K562 (cell line): Measurements from ENCODE around the gene R3HDM2. TPM values are rescaled to one million over a fixed set of nuclear protein-coding genes. Genes with fewer than 3 reads are reported as not detected.

Experiments
- CHD2 ChIP-seq: IDR thresholded peaks from 2 replicates; pipeline ENCODE4 v1.6.1; 2011; ENCODE audit warnings: low read depth, low read length
- FOS ChIP-seq: IDR thresholded peaks from 3 replicates; pipeline ENCODE4 v1.6.1; 2011; ENCODE audit not compliant: insufficient read length; ENCODE audit errors: extremely low read depth
- NFRKB ChIP-seq: fragments of 450-650 bp; IDR thresholded peaks from 2 replicates; pipeline ENCODE4 v1.6.1; 2016; ENCODE audit warnings: low read depth
- NR2C2 ChIP-seq, 2 experiments: fragments of 200-800 bp in 1 of 2; sonication (Bioruptor generic) in 1 of 2; sonication (generic) in 1 of 2; formaldehyde crosslinking in 1 of 2; IDR thresholded peaks; 2 replicates each; pipeline versions ENCODE4 v1.6.1 to v1.8.0; 2016 to 2022; ENCODE audit warnings: mild to moderate bottlenecking in 1 of 2, missing compliant biosample characterization in 1 of 2, missing genetic modification characterization in 1 of 2, missing genetic modification reagents in 1 of 2
- PRPF4 ChIP-seq: fragments of 200-400 bp; formaldehyde crosslinking; IDR thresholded peaks from one replicate; pipeline ENCODE4 v1.6.1; 2017; ENCODE audit warnings: low read length, low read depth, mild to moderate bottlenecking; ENCODE audit not compliant: insufficient read depth, poor library complexity, severe bottlenecking
- PURB ChIP-seq: sonication (generic); formaldehyde crosslinking; IDR thresholded peaks from 2 replicates; pipeline ENCODE4 v1.9.0; 2021; ENCODE audit warnings: low read depth, mild to moderate bottlenecking, missing genetic modification reagents
- RB1 ChIP-seq: fragments of 450-650 bp; IDR thresholded peaks from 2 replicates; pipeline ENCODE4 v1.6.1; 2017; ENCODE audit warnings: low read depth, mild to moderate bottlenecking
- TGIF2 ChIP-seq: sonication (generic); formaldehyde crosslinking; IDR thresholded peaks from 2 replicates; pipeline ENCODE4 v1.8.1; 2022; ENCODE audit warnings: mild to moderate bottlenecking, missing genetic modification reagents, moderate library complexity
- ZBTB7A ChIP-seq: IDR thresholded peaks from 2 replicates; pipeline ENCODE4 v1.6.1; 2011; ENCODE audit warnings: low read depth, mild to moderate bottlenecking, low read length, moderate library complexity, borderline replicate concordance; ENCODE audit not compliant: control insufficient read depth
- ZFPM2 ChIP-seq: fragments of 250-450 bp; sonication (Bioruptor Pico); IDR thresholded peaks from 2 replicates; pipeline ENCODE4 v1.5.1; 2022; ENCODE audit warnings: mild to moderate bottlenecking
- ZFX ChIP-seq: sonication (generic); formaldehyde crosslinking; IDR thresholded peaks from 2 replicates; pipeline ENCODE4 v1.8.0; 2022; ENCODE audit warnings: mild to moderate bottlenecking, missing genetic modification reagents, moderate library complexity
- polyA plus RNA-seq, 8 experiments: library from polyadenylated mRNA; depleted of rRNA in 4 of 8; stranded (reverse) in 5 of 8; unstranded in 3 of 8; fragments of >200 nt; fragmentation: Nextera tagmentation in 2 of 8; fragmentation: Illumina TruSeq in 1 of 8; extraction: Ambion mirVana in 2 of 8; extraction: Trizol in 1 of 8; gene quantifications; 2 replicates each; pipeline versions ENCODE4 v1.2.1 to v1.2.3, GENCODE V29; 2011 to 2014; ENCODE audit warnings: inconsistent platforms in 1 of 8, missing spikeins in 1 of 8
- total RNA-seq, 7 experiments: library from RNA; depleted of rRNA in 6 of 7; stranded (reverse); fragments of >200 nt in 6 of 7; fragmentation: Illumina TruSeq in 2 of 7; extraction: Trizol in 2 of 7; gene quantifications; 2 replicates each; pipeline versions ENCODE4 v1.2.1 to v1.2.3, GENCODE V29; 2011 to 2021; ENCODE audit warnings: low replicate concordance in 1 of 7
- TF ChIP-seq, protein P1 (sequence below): fragments of 250-450 bp; sonication (Bioruptor Pico); IDR thresholded peaks from 2 replicates; pipeline ENCODE4 v1.8.0; 2022; ENCODE audit warnings: inconsistent platforms
- TF ChIP-seq, protein P2 (sequence below): fragments of 450-650 bp; conservative IDR thresholded peaks from 2 replicates; pipeline ENCODE4 v1.6.1; 2016; ENCODE audit warnings: missing genetic modification characterization, low read depth, mild to moderate bottlenecking, missing compliant biosample characterization, moderate library complexity
- TF ChIP-seq, protein P3 (sequence below): fragments of 200-800 bp; sonication (Bioruptor generic); IDR thresholded peaks from 2 replicates; pipeline ENCODE4 v1.6.1; 2017; ENCODE audit warnings: missing genetic modification characterization, missing compliant biosample characterization
- TF ChIP-seq, protein P4 (sequence below): fragments of 200-400 bp; formaldehyde crosslinking; IDR thresholded peaks from 2 replicates; pipeline ENCODE4 v1.6.1; 2017; ENCODE audit warnings: mild to moderate bottlenecking, low read depth, low read length, moderate library complexity
- TF ChIP-seq, protein P5 (sequence below): fragments of 450-650 bp; formaldehyde crosslinking; IDR thresholded peaks from 2 replicates; pipeline ENCODE4 v1.4.0; 2022; ENCODE audit warnings: mild to moderate bottlenecking, moderate library complexity
- TF ChIP-seq, protein P6 (sequence below), 2 experiments: fragments of 450-650 bp; IDR thresholded peaks; 2 replicates each; pipeline ENCODE4 v1.6.1; 2016

The R3HDM2 gene
- total and polyA plus RNA-seq, 9 of the 15 experiments (the other 6 are each of a cell fraction or from before 2014, with no cell fraction given): 3.3 to 18.8 (median 9.0) TPM

DNA sequence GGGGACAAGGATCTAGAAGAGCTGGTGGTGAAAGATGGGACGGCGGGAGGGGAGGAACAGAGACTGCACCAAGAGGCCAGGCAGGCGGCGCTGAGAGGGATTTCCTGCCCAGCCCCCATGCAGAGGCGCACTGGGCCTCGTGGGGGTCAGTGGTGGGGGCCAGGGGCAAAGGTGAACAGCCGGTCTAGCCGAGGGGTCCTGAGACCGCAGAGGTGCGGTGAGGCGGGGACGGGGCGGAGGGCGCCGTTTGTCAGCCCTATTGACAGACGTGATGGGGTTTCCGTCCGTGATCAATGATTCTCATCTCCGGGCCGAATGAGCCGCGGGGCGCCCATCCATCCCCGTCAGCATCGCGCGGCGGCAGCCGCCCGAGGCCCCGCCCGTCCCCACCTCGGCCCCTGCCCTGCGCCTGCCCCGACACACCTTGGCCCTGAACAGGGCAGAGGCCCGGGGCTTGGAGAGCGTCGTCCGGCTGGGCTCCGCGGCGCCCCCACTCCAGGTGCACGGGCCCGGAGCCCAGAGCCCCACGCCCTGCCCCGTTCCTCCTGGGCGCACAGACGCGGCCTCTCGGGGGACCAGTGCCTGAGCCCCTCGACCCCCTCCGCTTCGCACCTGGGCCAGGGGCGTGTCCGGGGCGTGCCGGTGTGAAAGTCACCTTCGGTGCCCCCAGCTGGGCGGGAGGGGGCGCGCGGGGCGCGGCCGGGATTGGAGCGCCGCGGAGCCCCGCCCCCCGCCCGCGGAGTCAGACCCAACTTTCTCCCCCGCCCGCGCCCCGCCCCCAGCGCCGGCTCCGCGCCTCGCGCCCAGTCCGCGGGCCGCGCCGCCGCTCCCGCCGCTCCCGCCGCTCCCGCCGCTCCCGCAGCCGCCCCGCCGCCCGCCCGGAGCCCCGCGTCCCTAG, 214.6 kb downstream of the R3HDM2 start, which contains the start of gene NXPH4 (continued):
- TF ChIP-seq, protein P1, sequence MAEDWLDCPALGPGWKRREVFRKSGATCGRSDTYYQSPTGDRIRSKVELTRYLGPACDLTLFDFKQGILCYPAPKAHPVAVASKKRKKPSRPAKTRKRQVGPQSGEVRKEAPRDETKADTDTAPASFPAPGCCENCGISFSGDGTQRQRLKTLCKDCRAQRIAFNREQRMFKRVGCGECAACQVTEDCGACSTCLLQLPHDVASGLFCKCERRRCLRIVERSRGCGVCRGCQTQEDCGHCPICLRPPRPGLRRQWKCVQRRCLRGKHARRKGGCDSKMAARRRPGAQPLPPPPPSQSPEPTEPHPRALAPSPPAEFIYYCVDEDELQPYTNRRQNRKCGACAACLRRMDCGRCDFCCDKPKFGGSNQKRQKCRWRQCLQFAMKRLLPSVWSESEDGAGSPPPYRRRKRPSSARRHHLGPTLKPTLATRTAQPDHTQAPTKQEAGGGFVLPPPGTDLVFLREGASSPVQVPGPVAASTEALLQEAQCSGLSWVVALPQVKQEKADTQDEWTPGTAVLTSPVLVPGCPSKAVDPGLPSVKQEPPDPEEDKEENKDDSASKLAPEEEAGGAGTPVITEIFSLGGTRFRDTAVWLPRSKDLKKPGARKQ (CRISPR knock-in tag): no peak
- TF ChIP-seq NR2C2 (CRISPR knock-in tag; IDR thresholded peaks at IDR 0.05) (no peak), NR2C2 (tag; IDR thresholded peaks at IDR 0.05) (0 out of 2 replicates have a peak, but pooled peaks have one; percentile 32), ZFPM2 (CRISPR knock-in tag) (no peak), NFRKB (no peak), RB1 (0 out of 2 replicates have a peak, but pooled peaks have one; percentile 25), TGIF2 (CRISPR knock-in tag) (no peak), CHD2 (no peak), PURB (CRISPR knock-in tag) (no peak), PRPF4 (no peak), ZBTB7A (peak; percentile 82; the same call in 1 of the 2 replicates), FOS (no peak), ZFX (CRISPR knock-in tag) (no peak)
- TF ChIP-seq, protein P2, sequence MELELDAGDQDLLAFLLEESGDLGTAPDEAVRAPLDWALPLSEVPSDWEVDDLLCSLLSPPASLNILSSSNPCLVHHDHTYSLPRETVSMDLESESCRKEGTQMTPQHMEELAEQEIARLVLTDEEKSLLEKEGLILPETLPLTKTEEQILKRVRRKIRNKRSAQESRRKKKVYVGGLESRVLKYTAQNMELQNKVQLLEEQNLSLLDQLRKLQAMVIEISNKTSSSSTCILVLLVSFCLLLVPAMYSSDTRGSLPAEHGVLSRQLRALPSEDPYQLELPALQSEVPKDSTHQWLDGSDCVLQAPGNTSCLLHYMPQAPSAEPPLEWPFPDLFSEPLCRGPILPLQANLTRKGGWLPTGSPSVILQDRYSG: no peak
- TF ChIP-seq, protein P3, sequence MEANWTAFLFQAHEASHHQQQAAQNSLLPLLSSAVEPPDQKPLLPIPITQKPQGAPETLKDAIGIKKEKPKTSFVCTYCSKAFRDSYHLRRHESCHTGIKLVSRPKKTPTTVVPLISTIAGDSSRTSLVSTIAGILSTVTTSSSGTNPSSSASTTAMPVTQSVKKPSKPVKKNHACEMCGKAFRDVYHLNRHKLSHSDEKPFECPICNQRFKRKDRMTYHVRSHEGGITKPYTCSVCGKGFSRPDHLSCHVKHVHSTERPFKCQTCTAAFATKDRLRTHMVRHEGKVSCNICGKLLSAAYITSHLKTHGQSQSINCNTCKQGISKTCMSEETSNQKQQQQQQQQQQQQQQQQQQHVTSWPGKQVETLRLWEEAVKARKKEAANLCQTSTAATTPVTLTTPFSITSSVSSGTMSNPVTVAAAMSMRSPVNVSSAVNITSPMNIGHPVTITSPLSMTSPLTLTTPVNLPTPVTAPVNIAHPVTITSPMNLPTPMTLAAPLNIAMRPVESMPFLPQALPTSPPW (CRISPR knock-in tag): peak; percentile 73
- TF ChIP-seq, protein P4, sequence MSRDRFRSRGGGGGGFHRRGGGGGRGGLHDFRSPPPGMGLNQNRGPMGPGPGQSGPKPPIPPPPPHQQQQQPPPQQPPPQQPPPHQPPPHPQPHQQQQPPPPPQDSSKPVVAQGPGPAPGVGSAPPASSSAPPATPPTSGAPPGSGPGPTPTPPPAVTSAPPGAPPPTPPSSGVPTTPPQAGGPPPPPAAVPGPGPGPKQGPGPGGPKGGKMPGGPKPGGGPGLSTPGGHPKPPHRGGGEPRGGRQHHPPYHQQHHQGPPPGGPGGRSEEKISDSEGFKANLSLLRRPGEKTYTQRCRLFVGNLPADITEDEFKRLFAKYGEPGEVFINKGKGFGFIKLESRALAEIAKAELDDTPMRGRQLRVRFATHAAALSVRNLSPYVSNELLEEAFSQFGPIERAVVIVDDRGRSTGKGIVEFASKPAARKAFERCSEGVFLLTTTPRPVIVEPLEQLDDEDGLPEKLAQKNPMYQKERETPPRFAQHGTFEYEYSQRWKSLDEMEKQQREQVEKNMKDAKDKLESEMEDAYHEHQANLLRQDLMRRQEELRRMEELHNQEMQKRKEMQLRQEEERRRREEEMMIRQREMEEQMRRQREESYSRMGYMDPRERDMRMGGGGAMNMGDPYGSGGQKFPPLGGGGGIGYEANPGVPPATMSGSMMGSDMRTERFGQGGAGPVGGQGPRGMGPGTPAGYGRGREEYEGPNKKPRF: no peak
- TF ChIP-seq, protein P5, sequence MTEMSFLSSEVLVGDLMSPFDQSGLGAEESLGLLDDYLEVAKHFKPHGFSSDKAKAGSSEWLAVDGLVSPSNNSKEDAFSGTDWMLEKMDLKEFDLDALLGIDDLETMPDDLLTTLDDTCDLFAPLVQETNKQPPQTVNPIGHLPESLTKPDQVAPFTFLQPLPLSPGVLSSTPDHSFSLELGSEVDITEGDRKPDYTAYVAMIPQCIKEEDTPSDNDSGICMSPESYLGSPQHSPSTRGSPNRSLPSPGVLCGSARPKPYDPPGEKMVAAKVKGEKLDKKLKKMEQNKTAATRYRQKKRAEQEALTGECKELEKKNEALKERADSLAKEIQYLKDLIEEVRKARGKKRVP (CRISPR knock-in tag): no peak
- TF ChIP-seq, protein P6, sequence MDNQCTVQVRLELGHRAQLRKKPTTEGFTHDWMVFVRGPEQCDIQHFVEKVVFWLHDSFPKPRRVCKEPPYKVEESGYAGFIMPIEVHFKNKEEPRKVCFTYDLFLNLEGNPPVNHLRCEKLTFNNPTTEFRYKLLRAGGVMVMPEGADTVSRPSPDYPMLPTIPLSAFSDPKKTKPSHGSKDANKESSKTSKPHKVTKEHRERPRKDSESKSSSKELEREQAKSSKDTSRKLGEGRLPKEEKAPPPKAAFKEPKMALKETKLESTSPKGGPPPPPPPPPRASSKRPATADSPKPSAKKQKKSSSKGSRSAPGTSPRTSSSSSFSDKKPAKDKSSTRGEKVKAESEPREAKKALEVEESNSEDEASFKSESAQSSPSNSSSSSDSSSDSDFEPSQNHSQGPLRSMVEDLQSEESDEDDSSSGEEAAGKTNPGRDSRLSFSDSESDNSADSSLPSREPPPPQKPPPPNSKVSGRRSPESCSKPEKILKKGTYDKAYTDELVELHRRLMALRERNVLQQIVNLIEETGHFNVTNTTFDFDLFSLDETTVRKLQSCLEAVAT (IDR thresholded peaks at IDR 0.05): no peak
